Measurements from ENCODE around the gene KDM4D. TPM values are rescaled to one million over a fixed set of nuclear protein-coding genes. Genes with fewer than 3 reads are reported as not detected.

KDM4D gene
- total RNA-seq, 1 experiment from 2014 or later: 1.2 TPM

DNA sequence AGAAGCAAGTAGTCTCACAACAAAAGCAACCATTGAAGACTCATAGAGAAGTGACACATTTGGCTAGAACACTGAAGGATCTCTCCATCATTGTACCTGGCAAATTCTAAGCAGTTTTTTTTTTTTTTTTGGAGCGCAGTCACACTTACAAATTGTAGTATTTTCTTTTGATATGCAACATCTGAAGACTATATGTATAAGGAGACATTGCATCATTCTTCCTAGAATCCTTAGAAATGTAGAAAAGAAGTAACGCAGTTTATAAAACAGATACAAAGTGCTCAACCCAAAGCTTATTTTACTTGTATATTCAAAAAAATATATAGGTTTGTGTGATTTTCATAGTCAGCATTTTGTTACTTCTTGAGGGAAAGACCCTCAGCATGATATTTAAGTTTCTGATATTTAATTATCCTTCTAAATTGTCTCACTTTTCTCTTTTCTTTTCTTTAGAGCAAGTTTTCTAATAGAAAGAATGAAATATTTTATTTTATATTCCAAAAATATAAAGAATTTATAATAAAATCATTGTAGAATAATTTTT is 20.0 kb downstream of the KDM4D start:
- ChIA-PET POLR2A (no interaction called here), CTCF (interaction anchor here (1.2 kb wide), 1 partner anchor 135 kb away, joined by 3 read pairs; no protein-coding TSS in a partner anchor)
- intact Hi-C loops (cut with micrococcal nuclease; ENCODE audit: unreplicated experiment): no loop called here

DNA sequence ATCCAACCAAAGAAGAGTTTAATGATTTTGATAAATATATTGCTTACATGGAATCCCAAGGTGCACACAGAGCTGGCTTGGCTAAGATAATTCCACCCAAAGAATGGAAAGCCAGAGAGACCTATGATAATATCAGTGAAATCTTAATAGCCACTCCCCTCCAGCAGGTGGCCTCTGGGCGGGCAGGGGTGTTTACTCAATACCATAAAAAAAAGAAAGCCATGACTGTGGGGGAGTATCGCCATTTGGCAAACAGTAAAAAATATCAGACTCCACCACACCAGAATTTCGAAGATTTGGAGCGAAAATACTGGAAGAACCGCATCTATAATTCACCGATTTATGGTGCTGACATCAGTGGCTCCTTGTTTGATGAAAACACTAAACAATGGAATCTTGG is 23.9 kb downstream of the KDM4D start:
- no peaks in the 10 kb centered on the region for H3K9me3 Mint-ChIP-seq (ENCODE audit: unreplicated experiment)
- TF ChIP-seq, protein P1, sequence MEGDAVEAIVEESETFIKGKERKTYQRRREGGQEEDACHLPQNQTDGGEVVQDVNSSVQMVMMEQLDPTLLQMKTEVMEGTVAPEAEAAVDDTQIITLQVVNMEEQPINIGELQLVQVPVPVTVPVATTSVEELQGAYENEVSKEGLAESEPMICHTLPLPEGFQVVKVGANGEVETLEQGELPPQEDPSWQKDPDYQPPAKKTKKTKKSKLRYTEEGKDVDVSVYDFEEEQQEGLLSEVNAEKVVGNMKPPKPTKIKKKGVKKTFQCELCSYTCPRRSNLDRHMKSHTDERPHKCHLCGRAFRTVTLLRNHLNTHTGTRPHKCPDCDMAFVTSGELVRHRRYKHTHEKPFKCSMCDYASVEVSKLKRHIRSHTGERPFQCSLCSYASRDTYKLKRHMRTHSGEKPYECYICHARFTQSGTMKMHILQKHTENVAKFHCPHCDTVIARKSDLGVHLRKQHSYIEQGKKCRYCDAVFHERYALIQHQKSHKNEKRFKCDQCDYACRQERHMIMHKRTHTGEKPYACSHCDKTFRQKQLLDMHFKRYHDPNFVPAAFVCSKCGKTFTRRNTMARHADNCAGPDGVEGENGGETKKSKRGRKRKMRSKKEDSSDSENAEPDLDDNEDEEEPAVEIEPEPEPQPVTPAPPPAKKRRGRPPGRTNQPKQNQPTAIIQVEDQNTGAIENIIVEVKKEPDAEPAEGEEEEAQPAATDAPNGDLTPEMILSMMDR (IDR thresholded peaks at IDR 0.05; ENCODE audit: insufficient read depth in 1 of 2, low read depth in 1 of 2, low read length in 1 of 2, severe bottlenecking in 1 of 2, unreplicated experiment in 1 of 2): peak; percentile 46 to 58
- ChIA-PET POLR2A (no interaction called here), CTCF (no interaction called here)
- peaks cover 3% of the 10 kb centered on the region for H3K27me3 Mint-ChIP-seq (ENCODE audit: insufficient read depth, unreplicated experiment)
- Histone ChIP-seq H3K4me1 (0 out of 2 replicates have a peak, but pooled peaks cover 4% of the 10 kb centered on the region), H3K36me3 (ENCODE audit: control insufficient read depth, insufficient read depth, low read length) (no peaks in the 10 kb centered on the region), H3K4me3 (ENCODE audit: low read depth, low read length) (no peak overlapping the region), H3K27me3 (replicated peaks; ENCODE audit: control insufficient read depth, insufficient read depth, low read length) (no peaks in the 10 kb centered on the region), H3K9me3 (no peaks in the 10 kb centered on the region)
- H3K36me3 Mint-ChIP-seq (ENCODE audit: insufficient read depth, unreplicated experiment): no peaks in the 10 kb centered on the region
- intact Hi-C loops (cut with micrococcal nuclease; ENCODE audit: unreplicated experiment): loop anchor here (1.0 kb wide), 1 partner anchor 141 kb away; no protein-coding TSS in a partner anchor
- no peaks in the 10 kb centered on the region for H3K4me1 Mint-ChIP-seq (ENCODE audit: low read depth, unreplicated experiment)
- no peak overlapping the region for H3K4me3 Mint-ChIP-seq (ENCODE audit: unreplicated experiment)
- no peak overlapping the region for H3K27ac Mint-ChIP-seq (ENCODE audit: unreplicated experiment)
- peak in 1 of 2 experiments; percentile 54 for DNase-seq
- no TSS peak for BruUV-seq (replicated peaks)

More for the DNA sequence above, 20.0 kb downstream of the KDM4D start:
- Mint-ChIP-seq H3K9me3 (ENCODE audit: unreplicated experiment) (no peaks in the 10 kb centered on the region), H3K36me3 (ENCODE audit: insufficient read depth, unreplicated experiment) (no peaks in the 10 kb centered on the region), H3K4me1 (ENCODE audit: low read depth, unreplicated experiment) (no peaks in the 10 kb centered on the region), H3K4me3 (ENCODE audit: unreplicated experiment) (no peak overlapping the region), H3K27ac (ENCODE audit: unreplicated experiment) (no peak overlapping the region), H3K27me3 (ENCODE audit: insufficient read depth, unreplicated experiment) (peaks cover 12% of the 10 kb centered on the region)
- no TSS peak for BruUV-seq (replicated peaks)
- Histone ChIP-seq H3K27me3 (replicated peaks; ENCODE audit: control insufficient read depth, insufficient read depth, low read length) (no peaks in the 10 kb centered on the region), H3K9me3 (no peaks in the 10 kb centered on the region), H3K4me1 (0 out of 2 replicates have a peak, but pooled peaks cover 4% of the 10 kb centered on the region), H3K4me3 (ENCODE audit: low read depth, low read length) (no peak overlapping the region), H3K36me3 (ENCODE audit: control insufficient read depth, insufficient read depth, low read length) (no peaks in the 10 kb centered on the region)
- DNase-seq: no peak
- TF ChIP-seq, protein P1 (IDR thresholded peaks at IDR 0.05; ENCODE audit: insufficient read depth in 1 of 2, low read depth in 1 of 2, low read length in 1 of 2, severe bottlenecking in 1 of 2, unreplicated experiment in 1 of 2): no peak

DNA sequence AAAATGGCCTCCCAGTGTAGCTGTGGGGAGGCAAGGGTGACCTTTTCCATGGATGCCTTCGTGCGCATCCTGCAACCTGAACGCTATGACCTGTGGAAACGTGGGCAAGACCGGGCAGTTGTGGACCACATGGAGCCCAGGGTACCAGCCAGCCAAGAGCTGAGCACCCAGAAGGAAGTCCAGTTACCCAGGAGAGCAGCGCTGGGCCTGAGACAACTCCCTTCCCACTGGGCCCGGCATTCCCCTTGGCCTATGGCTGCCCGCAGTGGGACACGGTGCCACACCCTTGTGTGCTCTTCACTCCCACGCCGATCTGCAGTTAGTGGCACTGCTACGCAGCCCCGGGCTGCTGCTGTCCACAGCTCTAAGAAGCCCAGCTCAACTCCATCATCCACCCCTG is 24.8 kb downstream of the KDM4D start:
- intact Hi-C loops (cut with micrococcal nuclease; ENCODE audit: unreplicated experiment): no loop called here
- no peak overlapping the region for H3K4me3 Mint-ChIP-seq (ENCODE audit: unreplicated experiment)
- CTCF ChIA-PET: no interaction called here
- TF ChIP-seq, protein P1 (IDR thresholded peaks at IDR 0.05; ENCODE audit: insufficient read depth in 1 of 2, low read depth in 1 of 2, low read length in 1 of 2, severe bottlenecking in 1 of 2, unreplicated experiment in 1 of 2): no peak
- Histone ChIP-seq H3K9me3 (no peaks in the 10 kb centered on the region), H3K4me1 (0 out of 2 replicates have a peak, but pooled peaks cover 4% of the 10 kb centered on the region), H3K4me3 (ENCODE audit: low read depth, low read length) (no peak overlapping the region), H3K27me3 (replicated peaks; ENCODE audit: control insufficient read depth, insufficient read depth, low read length) (no peaks in the 10 kb centered on the region), H3K36me3 (ENCODE audit: control insufficient read depth, insufficient read depth, low read length) (no peaks in the 10 kb centered on the region)
- no TSS peak for BruUV-seq (replicated peaks)
- H3K27me3 Mint-ChIP-seq (ENCODE audit: insufficient read depth, unreplicated experiment): peaks cover 3% of the 10 kb centered on the region
- no peak overlapping the region for H3K27ac Mint-ChIP-seq (ENCODE audit: unreplicated experiment)
- no peak for DNase-seq
- POLR2A ChIA-PET: no interaction called here
- H3K9me3 Mint-ChIP-seq (ENCODE audit: unreplicated experiment): no peaks in the 10 kb centered on the region
- H3K4me1 Mint-ChIP-seq (ENCODE audit: low read depth, unreplicated experiment): no peaks in the 10 kb centered on the region
- no peaks in the 10 kb centered on the region for H3K36me3 Mint-ChIP-seq (ENCODE audit: insufficient read depth, unreplicated experiment)
